ENCODE results near the gene ESPNL. TPM values are rescaled to one million over a fixed set of nuclear protein-coding genes. Genes with fewer than 3 reads are reported as not detected.

The ESPNL gene
- total RNA-seq, 1 donor = 1.1 TPM

DNA sequence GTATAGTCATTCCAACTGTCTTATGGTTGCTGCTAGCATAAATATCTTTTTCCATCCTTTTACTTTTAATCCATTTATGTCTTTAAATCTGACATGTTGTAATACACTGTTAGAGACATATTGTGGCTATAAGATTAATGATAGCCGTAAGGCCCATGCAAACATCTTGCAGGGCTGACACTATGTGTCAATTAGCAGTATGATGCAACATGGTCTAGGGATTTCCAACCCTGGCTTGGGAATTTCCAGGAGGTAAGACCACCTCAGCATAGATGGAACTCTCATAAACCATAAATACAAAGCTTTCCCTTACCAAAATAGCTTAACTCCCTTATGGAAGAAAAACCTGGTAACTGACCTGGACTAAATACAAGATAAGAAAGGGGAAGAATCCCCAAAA lies 22.8 kb upstream of the ESPNL start:
- no peak for DNase-seq (ENCODE audit: low read depth in 2 of 3, low spot score in 2 of 3)

DNA sequence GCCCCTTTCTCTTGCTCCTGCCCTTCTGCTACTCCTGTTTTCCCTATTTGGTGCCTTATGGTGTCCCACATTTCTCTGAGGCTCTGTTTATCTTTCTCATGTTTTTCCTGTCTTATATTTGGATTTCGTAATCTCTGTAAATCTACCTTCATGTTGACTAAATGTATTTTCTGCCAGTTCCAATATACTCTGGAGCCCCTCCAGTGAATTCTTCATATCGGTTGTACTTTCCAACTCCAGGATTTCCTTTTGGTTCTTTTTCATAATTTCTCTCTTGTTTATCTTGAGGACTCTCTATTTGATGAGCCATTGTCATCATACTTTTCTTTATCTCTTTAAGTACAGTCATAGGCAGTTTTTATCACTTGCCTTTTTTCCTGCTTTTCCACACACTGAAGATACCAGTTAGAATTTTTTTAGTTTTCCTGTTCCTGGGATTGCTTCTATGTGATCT lies 20.2 kb upstream of the ESPNL start:
- no peak for DNase-seq (ENCODE audit: low read depth in 2 of 3, low spot score in 2 of 3)

- DNase-seq (ENCODE audit: low read depth in 2 of 3, low spot score in 2 of 3) = no peak
Observed at GRCh38 chr2:238080518-238080917, 19.6 kb upstream of the ESPNL start.

GRCh38 chr2:238081150-238081549 lies 19.0 kb upstream of the ESPNL start:
- no peak for DNase-seq (ENCODE audit: low read depth in 2 of 3, low spot score in 2 of 3)

DNA sequence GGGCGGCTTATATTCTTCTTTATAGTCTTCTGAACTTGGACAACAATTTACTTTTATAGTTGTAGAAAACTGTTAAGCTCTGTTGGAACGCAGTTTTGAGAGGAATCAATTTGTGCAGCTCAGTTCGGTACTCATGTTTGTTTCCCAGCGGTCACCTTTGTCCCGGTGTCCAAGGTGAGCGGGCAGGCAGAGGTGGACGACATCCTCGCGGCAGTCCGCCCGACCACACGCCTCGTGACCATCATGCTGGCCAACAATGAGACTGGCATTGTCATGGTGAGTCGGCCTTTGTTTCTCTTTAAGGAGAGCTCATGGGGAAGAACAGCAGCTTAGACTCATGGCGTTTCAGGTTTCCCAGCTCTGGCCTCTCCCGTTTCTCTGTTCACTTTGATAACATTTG lies 18.6 kb upstream of the ESPNL start:
- DNase-seq (ENCODE audit: low read depth in 2 of 3, low spot score in 2 of 3) = no peak

DNA sequence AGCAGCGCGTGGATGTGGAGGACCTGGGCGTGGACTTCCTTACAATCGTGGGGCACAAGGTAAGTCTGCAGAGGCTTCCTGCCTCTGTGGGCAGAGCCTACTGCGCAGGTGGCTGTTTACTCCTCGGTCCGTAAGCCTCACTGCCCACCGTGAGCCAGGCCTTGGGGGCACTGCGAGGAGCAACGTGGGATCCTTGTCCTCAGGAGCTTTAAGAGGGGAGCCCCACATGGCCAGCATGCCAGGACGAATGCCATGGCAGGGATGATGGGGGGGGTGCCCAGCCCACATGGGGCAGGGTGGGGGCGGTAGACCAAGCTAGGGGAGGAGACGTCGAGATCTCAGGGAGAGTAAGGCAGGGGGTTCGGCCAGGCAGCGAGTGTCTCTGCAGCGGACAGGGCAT lies 18.0 kb upstream of the ESPNL start:
- no peak for DNase-seq (ENCODE audit: low read depth in 2 of 3, low spot score in 2 of 3)

- DNase-seq (ENCODE audit: low read depth in 2 of 3, low spot score in 2 of 3) = no peak
Observed at GRCh38 chr2:238082827-238083226, 17.3 kb upstream of the ESPNL start.

DNA sequence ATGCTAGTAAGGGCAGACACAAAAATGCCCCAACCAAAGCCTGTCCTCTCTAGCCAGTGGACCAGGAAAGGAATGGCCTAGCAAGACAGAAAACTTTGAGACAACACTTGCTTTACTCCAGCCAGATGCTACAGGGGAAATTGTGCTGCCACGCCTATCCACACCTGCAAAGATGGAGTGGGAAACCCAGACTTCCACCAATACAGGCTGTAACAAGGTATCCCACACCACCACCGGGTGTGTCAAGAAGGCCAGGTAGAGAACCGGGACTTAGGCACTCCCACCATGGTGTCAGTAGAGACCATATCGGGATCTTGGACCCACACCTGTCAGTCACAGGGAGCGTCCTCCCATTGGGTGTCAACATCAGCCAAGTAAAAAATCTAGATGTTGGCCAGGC lies 16.2 kb upstream of the ESPNL start:
- DNase-seq (ENCODE audit: low read depth in 2 of 3, low spot score in 2 of 3) = no peak

GRCh38 chr2:238084761-238085160 lies 15.4 kb upstream of the ESPNL start:
- DNase-seq (ENCODE audit: low read depth in 2 of 3, low spot score in 2 of 3) = no peak

- no peak for DNase-seq (ENCODE audit: low read depth in 2 of 3, low spot score in 2 of 3)
Observed at GRCh38 chr2:238085899-238086298, 14.2 kb upstream of the ESPNL start.

DNA sequence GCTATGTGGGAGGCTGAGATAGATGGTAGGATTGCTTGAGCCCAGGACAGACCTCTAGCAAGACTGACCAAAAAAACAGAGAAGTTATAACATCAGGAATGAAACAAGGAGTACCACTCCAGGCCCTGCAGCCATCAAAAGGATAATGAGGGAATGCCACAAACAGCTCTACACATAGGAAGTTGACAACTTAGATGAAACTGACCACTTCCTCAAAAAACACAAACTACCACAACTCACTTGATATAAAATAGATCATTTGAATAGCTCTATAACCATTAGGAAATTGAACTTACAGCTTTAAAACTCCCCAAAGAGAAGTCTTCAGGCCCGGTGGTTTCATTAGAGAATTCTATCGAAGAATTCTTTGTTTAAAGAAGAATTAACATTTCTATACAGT lies 12.9 kb upstream of the ESPNL start:
- DNase-seq (ENCODE audit: low read depth in 2 of 3, low spot score in 2 of 3) = no peak

- DNase-seq (ENCODE audit: low read depth in 2 of 3, low spot score in 2 of 3) = no peak
Observed at GRCh38 chr2:238090887-238091286, 9.3 kb upstream of the ESPNL start.

DNA sequence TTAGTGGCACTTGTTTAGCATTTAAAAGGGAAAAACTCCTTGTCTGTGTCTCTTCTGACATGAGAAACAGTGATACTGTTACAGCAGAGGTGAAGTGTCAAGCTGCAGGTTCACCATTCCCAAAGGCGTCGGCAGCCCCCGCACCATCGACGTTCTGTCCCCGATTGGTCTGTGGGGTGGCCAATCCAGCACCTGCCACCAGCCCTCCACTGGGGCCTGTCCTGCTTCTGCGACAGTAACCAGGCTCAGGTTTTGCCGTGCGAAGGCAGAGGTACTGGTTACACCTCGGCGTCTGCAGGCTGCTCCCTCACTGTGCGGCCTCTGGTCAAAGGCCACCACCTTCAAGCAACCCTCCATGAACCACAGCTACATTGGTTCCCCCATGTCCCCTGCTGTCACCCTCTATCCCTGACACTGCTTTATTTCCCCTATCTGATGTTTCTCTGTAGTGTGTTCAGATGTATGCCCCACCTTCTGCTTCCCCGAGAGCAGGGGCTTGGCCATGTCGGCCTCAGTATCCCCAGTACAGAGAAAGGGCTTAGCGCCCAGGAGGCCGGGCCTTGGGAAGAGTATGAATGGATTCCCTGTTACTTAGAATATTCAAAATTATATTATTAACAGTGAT lies 8.6 kb upstream of the ESPNL start:
- no peak for DNase-seq (ENCODE audit: low read depth in 2 of 3, low spot score in 2 of 3)

DNA sequence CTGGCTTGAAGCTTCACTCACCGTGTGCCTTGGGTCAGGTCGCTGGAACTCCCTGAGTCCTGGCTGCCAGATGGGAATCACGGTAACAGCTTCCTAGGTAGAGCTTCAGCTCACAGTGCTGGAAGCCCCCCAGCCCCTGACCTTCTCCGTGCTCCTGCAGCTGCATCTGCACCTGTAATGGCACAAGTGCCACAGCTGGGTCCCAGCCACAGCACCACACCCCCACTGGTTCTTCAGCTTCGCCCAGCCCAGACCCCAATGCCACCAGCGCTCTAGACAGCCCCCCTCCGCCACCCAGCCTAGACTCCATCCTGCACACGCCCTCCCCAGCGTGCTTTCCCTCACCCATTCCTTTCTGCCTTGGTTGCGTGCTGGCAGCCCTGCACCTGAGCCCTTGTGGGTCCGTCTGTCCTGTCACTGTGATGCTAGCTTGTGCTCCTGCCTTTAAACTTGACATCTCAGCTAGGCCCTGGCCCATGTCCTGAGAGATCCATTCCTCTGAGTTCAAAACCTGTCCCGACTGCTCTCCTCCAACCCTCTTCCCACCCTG lies 7.6 kb upstream of the ESPNL start:
- DNase-seq (ENCODE audit: low read depth in 2 of 3, low spot score in 2 of 3) = no peak

DNA sequence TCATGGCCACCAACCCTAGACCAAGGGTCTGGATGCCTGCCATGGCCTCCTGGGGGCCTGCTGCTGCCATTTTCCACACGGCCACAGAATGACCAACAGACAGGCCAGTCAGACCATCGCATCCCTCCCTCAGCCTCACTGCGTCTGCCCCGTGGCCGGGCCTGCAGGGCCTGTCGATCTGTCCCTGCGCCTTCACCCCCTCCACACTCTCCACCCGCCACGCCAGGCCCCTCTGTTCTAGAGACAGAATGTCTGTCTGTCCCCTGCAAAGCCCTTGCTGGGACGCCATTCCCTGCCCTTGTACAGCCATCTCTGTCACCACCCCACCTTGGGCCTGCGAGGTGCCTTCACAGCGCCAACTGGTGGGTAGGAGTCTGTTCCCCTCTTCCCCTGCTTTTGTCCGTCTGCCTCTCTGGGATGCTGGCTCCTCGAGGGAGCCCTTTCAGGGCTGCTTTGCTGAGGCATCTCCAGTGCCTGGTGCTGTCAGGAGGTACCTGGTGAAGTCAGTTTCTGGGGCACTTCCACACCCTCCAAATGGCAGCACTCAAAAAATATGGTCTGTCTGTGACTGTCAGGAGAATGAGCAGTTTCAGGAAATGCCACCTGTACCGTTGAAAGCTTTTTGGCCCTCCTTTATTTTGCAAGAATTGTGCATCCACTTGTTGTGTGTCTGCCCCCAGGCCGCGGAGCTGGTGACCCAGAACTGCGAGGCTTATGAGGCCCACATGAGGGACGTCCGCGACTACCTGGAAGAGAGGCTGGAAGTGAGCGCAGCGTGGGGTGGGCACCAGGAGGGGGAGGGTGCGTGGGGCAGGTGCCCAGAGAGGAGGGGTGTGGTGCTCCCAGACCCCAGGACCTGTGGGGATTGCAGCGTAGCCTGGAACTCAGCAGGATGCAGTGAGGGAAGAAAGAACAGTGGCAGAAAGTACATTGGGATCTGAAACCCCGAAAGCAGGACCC lies 6.7 kb upstream of the ESPNL start:
- DNase-seq (ENCODE audit: low read depth in 2 of 3, low spot score in 2 of 3) = no peak

DNA sequence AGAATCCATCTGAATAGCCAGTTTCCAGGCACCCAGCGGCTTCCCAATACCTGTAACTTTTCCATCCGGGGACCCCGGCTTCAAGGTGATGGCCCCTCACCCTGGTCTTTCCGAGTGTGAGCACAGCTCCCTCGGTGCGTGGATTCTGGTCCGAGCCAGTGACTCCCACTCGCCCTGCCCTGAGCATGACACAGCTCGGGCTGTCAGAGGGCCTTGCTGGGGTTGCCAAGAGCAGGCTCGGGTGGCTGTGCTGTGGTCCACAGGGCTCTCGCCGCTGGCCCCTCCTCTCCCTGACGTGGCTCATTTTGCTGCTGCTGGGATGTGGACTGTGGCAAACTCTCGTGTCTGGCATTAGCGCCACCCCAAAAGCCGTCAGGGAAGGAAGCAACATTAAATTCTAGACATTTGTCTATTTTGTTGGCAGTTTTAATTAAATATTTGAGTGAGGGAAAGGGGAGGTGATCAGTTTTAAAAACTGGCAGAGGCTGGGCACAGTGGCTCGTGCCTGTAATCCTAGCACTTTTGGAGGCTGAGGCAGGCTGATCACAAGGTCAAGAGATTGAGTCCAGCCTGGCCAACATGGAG lies 5.6 kb upstream of the ESPNL start:
- DNase-seq (ENCODE audit: low read depth in 2 of 3, low spot score in 2 of 3) = no peak

DNA sequence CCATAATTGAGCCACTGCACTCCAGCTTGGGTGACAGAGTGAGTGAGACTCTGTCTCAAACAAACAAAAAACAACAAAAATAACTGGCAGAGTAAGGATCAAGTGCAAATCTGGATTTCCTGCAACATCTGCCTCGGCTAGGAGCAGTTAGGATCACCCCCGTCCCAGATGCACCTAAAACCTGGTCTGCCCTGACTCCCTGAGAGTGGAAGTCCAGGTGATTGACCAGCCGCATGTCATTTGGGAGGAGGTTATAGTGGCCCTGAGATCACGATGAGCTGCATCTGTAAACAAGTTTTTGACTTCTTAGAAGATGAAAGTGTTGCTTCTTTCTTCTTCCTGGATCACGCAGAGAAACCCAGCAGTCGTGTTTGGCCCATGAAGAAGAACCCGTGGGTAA lies 5.0 kb upstream of the ESPNL start:
- no peak for DNase-seq (ENCODE audit: low read depth in 2 of 3, low spot score in 2 of 3)

GRCh38 chr2:238096311-238097011 lies 3.7 kb upstream of the ESPNL start:
- DNase-seq (ENCODE audit: low read depth in 2 of 3, low spot score in 2 of 3) = no peak

DNA sequence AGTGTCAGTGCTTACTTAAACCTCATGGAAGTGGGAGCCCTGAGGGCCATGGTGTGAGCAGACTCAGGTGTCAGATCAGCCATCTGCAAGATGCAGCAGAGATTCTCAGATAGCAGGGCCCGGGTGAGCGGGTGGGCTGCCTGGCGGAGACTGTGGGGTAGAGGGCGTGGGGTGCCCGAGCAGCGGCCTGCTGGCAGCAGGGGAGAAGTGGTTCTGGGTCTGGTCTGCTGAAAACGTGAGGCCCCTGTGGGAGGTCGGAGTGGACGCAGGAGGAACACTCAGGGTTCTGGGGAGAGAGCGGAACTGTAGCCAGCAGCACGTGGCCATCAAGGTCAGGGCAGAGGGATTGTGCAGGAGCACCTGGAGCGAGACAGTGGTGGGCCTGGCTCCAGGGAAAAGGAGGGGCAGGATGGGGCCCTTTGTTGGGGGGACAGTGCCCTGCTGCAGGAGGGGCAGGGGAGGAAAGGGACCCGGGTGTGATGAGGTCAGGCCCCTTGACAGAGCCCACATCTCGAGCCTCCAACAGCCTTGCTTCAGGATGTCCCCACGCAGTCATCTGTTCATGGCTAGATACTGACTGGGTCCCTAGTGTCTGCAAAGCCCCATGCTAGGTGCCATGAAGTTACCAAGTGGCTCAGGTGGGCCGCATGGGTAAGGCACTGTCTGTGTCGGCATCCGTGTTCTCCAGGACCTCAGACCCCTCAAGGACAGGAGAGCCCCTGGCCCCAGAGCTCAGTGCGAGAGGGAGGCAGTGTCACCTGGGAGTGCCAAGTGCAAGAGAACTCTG lies 2.7 kb upstream of the ESPNL start:
- DNase-seq (ENCODE audit: low read depth in 2 of 3, low spot score in 2 of 3) = no peak
